Psoas muscle (tissue), 8 donors: ENCODE measurements around the gene VSTM4. TPM values are rescaled to one million over a fixed set of nuclear protein-coding genes. Genes with fewer than 3 reads are reported as not detected.
A peak's percentile ranks its signal among the peaks of the same experiment; 100 is the strongest.

Experiments
- ATAC-seq, 4 donors: fragments of 200-7000 bp; cut with Tn5 transposase; one replicate each; pipeline ENCODE4 v1.9.1; 2020; ENCODE audit warnings: moderate library complexity in 3 of 4, mild to moderate bottlenecking in 2 of 4
- DNase-seq, 2 donors: peaks; one replicate each; pipeline ENCODE4 v3.0.0-alpha.2; 2020
- H3K27ac ChIP-seq: fragments of 200-600 bp; one replicate; pipeline ENCODE4 v1.8.0; 2022
- H3K27me3 ChIP-seq, 3 donors: fragments of 200-600 bp in 1 of 3; one replicate each; pipeline versions ENCODE4 v1.6.1 to v1.8.0; 2013 to 2022; ENCODE audit warnings: low read length in 2 of 3, mild to moderate bottlenecking in 2 of 3, moderate library complexity in 1 of 3; ENCODE audit not compliant: insufficient read depth in 3 of 3
- H3K36me3 ChIP-seq, 2 donors: fragments of 200-600 bp in 1 of 2; one replicate each; pipeline versions ENCODE4 v1.6.1 to v1.8.0; 2013 to 2022; ENCODE audit warnings: low read depth in 1 of 2, mild to moderate bottlenecking in 1 of 2, moderate library complexity in 1 of 2; ENCODE audit not compliant: insufficient read depth in 1 of 2
- H3K4me1 ChIP-seq: fragments of 200-600 bp; one replicate; pipeline ENCODE4 v1.8.0; 2022
- H3K4me3 ChIP-seq: fragments of 200-600 bp; one replicate; pipeline ENCODE4 v1.8.0; 2022; ENCODE audit warnings: mild to moderate bottlenecking
- H3K9me3 ChIP-seq: fragments of 200-600 bp; one replicate; pipeline ENCODE4 v1.8.0; 2022
- CTCF ChIP-seq: fragments of 200-600 bp; IDR thresholded peaks from one replicate; pipeline ENCODE4 v1.8.0; 2022; ENCODE audit warnings: antibody characterized with exemption
- WGBS, 3 donors: extraction: QIAGEN DNeasy Blood & Tissue Kit; methylation state at CpG; one replicate each; pipeline versions ENCODE4 v1.1.6 to v1.1.7; 2013; 5-methylcytosine and 5-hydroxymethylcytosine counted together
- intact Hi-C, 2 donors: fragments of 100-400 bp; cut with DNase I; formaldehyde crosslinking; loops; one replicate each; pipeline versions ENCODE4 v1.11.0 to v1.14.2; 2022
- polyA plus RNA-seq, 3 donors: library from polyadenylated mRNA; stranded (reverse); fragments of 200-250 nt; gene quantifications; one replicate each; pipeline ENCODE4 v1.2.3, GENCODE V29; 2013
- total RNA-seq, 4 donors: library from RNA; stranded (reverse); fragmentation: NEBNext Ultra II Directional in 2 of 4; extraction: Animal tissue kit (Norgen Biotek cat#: 25700) in 2 of 4; gene quantifications; one replicate each; pipeline versions ENCODE4 v1.2.1 to v1.2.4, GENCODE V29; 2021 to 2023
- donor health status: healthy with polysubstance abuse.
- donor health status: DM: no; HTN: no; CAD: no; lungs with moderate emphysema.
- donor health status: Bipolar disorder and iron deficiency.
- donor health status: healthy.
- donor health status: DM: yes; HTN: yes; CAD: no.
- donor health status: DM: no; HTN: no; CAD: no.
- donor health status: DM: no; HTN: no; CAD: no.
- donor health status: DM: yes; HTN: yes; CAD: no.

Gene VSTM4
- total and polyA plus RNA-seq, 7 donors, result 1.0 to 4.4 (median 1.8) TPM

- no peak for DNase-seq
- no peaks in the 10 kb centered on the region for H3K36me3 ChIP-seq
- no peaks in the 10 kb centered on the region for H3K9me3 ChIP-seq
- H3K4me1 ChIP-seq, result peaks cover 15% of the 10 kb centered on the region
- no peak overlapping the region for H3K4me3 ChIP-seq
- intact Hi-C loops, result no loop called here
- no peak overlapping the region for H3K27ac ChIP-seq
- no peaks in the 10 kb centered on the region for H3K27me3 ChIP-seq
- TF ChIP-seq CTCF, result no peak
- ATAC-seq, result no peak
- WGBS, 3 donors, result 53 to 69% (median 56%) methylated on average over 3 of the region's 3 CpGs
These were observed 34.4 kb downstream of the VSTM4 start for GRCh38 chr10:49080965-49081364.

- no peaks in the 10 kb centered on the region for H3K27me3 ChIP-seq
- peaks cover 15% of the 10 kb centered on the region for H3K4me1 ChIP-seq
- H3K27ac ChIP-seq, result no peak overlapping the region
- H3K4me3 ChIP-seq, result no peak overlapping the region
- intact Hi-C loops, result no loop called here
- no peaks in the 10 kb centered on the region for H3K36me3 ChIP-seq
- TF ChIP-seq CTCF, result no peak
- DNase-seq (peak in 1 of 2 donors; percentile 44), ATAC-seq (peak in 3 of 4 donors; percentile 40 to 78 (median 67))
- H3K9me3 ChIP-seq, result no peaks in the 10 kb centered on the region
- WGBS, 3 donors, result 14 to 44% (median 42%) methylated on average over 1 of the region's 1 CpG
These were observed 35.3 kb downstream of the VSTM4 start for GRCh38 chr10:49080071-49080470.

- no peak for TF ChIP-seq CTCF
These were observed 35.8 kb downstream of the VSTM4 start for GRCh38 chr10:49079499-49079898.

GRCh38 chr10:49079072-49079471 lies 36.2 kb downstream of the VSTM4 start:
- Histone ChIP-seq H3K4me1 (peaks cover 15% of the 10 kb centered on the region), H3K27ac (no peak overlapping the region)
- DNase-seq, result no peak

More at GRCh38 chr10:49079499-49079898, 35.8 kb downstream of the VSTM4 start:
- Histone ChIP-seq H3K36me3 (no peaks in the 10 kb centered on the region), H3K9me3 (no peaks in the 10 kb centered on the region), H3K27ac (no peak overlapping the region), H3K4me3 (no peak overlapping the region), H3K27me3 (no peaks in the 10 kb centered on the region), H3K4me1 (peaks cover 15% of the 10 kb centered on the region)
- ATAC-seq (no peak), DNase-seq (no peak)
- intact Hi-C loops, result no loop called here
- 69 to 82% (median 74%) methylated on average over 3 of the region's 3 CpGs for WGBS, 3 donors

More at GRCh38 chr10:49079072-49079471, 36.2 kb downstream of the VSTM4 start:
- TF ChIP-seq CTCF, result no peak
- intact Hi-C loops, result no loop called here
- Histone ChIP-seq H3K36me3 (no peaks in the 10 kb centered on the region), H3K27me3 (no peaks in the 10 kb centered on the region), H3K9me3 (no peaks in the 10 kb centered on the region), H3K4me3 (no peak overlapping the region)
- 85 to 90% (median 88%) methylated on average over 3 of the region's 3 CpGs for WGBS, 3 donors
- ATAC-seq, result no peak
